Type B pancreatic cell (in vitro differentiated cells): ENCODE data around the gene DLX3. TPM values are rescaled to one million over a fixed set of nuclear protein-coding genes. Genes with fewer than 3 reads are reported as not detected.

ENCODE experiments used
- DNase-seq: peaks from one replicate; pipeline ENCODE4 v3.0.0; 2021; ENCODE audit warnings: mixed read lengths; ENCODE audit not compliant: unreplicated experiment; ENCODE audit errors: extremely low spot score
- H3K27ac Mint-ChIP-seq: 2 replicates; pipeline ENCODE4 v1.8.0; 2021; ENCODE audit warnings: mild to moderate bottlenecking, mixed read lengths
- H3K27me3 Mint-ChIP-seq: 2 replicates; pipeline ENCODE4 v1.8.0; 2021; ENCODE audit warnings: mixed read lengths
- H3K36me3 Mint-ChIP-seq: 2 replicates; pipeline ENCODE4 v1.8.0; 2021; ENCODE audit warnings: mixed read lengths
- H3K4me1 Mint-ChIP-seq: one replicate; pipeline ENCODE4 v1.8.0; 2021; ENCODE audit warnings: mixed read lengths; ENCODE audit not compliant: unreplicated experiment
- H3K4me3 Mint-ChIP-seq: 2 replicates; pipeline ENCODE4 v1.8.0; 2021; ENCODE audit warnings: mild to moderate bottlenecking, mixed read lengths
- H3K9me3 Mint-ChIP-seq: 2 replicates; pipeline ENCODE4 v1.8.0; 2021; ENCODE audit warnings: mixed read lengths
- total RNA-seq: library from RNA; stranded (reverse); gene quantifications from 2 replicates; pipeline ENCODE4 v1.2.1, GENCODE V29; 2021; ENCODE audit warnings: low replicate concordance
- TF ChIP-seq, protein P1 (sequence below): fragments of 200-600 bp; sonication (generic); conservative IDR thresholded peaks from 2 replicates; pipeline ENCODE4 v1.5.0; 2021; ENCODE audit warnings: antibody characterized with exemption, mild to moderate bottlenecking

The DLX3 gene
- total RNA-seq, 1 donor from 2014 or later: 15.9 TPM

DNA sequence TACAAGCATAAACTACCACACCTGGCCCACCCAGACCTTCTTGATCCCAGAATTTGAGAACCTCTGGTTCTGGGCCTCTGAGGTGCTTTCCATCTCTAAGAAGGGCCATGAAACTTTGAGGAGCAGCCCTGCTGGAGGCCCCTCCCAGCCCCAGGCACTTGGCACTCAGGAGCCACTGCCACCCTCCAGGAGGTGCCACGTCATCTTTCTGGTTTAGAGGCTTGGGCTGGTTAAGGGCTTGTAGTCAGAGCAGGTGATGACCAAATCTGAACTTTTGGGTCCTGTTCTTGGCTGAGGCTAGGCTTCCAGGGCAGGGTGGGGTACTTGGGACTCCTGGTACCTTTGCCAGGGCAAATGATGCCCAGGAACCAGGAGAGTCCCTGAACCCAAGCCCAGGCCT is 39.9 kb downstream of the DLX3 start:
- H3K27ac Mint-ChIP-seq: no peak overlapping the region
- TF ChIP-seq, protein P1, sequence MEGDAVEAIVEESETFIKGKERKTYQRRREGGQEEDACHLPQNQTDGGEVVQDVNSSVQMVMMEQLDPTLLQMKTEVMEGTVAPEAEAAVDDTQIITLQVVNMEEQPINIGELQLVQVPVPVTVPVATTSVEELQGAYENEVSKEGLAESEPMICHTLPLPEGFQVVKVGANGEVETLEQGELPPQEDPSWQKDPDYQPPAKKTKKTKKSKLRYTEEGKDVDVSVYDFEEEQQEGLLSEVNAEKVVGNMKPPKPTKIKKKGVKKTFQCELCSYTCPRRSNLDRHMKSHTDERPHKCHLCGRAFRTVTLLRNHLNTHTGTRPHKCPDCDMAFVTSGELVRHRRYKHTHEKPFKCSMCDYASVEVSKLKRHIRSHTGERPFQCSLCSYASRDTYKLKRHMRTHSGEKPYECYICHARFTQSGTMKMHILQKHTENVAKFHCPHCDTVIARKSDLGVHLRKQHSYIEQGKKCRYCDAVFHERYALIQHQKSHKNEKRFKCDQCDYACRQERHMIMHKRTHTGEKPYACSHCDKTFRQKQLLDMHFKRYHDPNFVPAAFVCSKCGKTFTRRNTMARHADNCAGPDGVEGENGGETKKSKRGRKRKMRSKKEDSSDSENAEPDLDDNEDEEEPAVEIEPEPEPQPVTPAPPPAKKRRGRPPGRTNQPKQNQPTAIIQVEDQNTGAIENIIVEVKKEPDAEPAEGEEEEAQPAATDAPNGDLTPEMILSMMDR: no peak
- no peaks in the 10 kb centered on the region for H3K36me3 Mint-ChIP-seq
- H3K27me3 Mint-ChIP-seq: peaks cover 35% of the 10 kb centered on the region
- DNase-seq: no peak
- no peaks in the 10 kb centered on the region for H3K9me3 Mint-ChIP-seq
- peaks cover 10% of the 10 kb centered on the region for H3K4me1 Mint-ChIP-seq
- H3K4me3 Mint-ChIP-seq: no peak overlapping the region

DNA sequence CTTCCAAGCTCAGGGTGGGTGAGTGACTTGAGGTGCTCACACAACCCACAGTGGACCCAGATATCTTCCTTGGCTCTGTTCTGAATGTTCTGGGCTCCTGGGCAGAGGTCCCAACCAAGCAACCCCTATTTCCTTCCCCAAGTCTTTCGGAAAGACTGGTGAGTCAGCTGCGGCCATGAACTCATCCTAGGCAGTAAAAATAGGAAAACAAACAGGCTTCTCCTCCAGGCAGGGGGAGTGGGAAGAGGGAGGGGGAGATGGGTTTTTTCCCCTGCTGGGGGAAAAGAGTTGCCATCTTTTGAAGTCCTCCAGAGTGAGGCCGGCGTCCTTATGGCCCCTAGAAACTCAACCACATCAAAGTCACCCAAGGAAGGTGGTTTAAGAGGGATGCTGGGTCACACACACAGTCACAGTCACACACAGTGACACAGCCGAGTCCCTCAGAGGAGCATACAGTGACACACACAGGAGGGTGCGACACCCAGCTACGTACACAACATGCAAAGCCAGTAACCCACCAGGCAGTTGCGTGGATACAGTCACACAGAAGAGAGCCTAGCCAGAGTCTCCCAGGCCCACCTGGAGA is 42.0 kb downstream of the DLX3 start:
- peaks cover 10% of the 10 kb centered on the region for H3K4me1 Mint-ChIP-seq
- no peak overlapping the region for H3K27ac Mint-ChIP-seq
- no peaks in the 10 kb centered on the region for H3K36me3 Mint-ChIP-seq
- TF ChIP-seq, protein P1: no peak
- DNase-seq: no peak
- no peak overlapping the region for H3K4me3 Mint-ChIP-seq
- no peaks in the 10 kb centered on the region for H3K9me3 Mint-ChIP-seq
- H3K27me3 Mint-ChIP-seq: peaks cover 35% of the 10 kb centered on the region

DNA sequence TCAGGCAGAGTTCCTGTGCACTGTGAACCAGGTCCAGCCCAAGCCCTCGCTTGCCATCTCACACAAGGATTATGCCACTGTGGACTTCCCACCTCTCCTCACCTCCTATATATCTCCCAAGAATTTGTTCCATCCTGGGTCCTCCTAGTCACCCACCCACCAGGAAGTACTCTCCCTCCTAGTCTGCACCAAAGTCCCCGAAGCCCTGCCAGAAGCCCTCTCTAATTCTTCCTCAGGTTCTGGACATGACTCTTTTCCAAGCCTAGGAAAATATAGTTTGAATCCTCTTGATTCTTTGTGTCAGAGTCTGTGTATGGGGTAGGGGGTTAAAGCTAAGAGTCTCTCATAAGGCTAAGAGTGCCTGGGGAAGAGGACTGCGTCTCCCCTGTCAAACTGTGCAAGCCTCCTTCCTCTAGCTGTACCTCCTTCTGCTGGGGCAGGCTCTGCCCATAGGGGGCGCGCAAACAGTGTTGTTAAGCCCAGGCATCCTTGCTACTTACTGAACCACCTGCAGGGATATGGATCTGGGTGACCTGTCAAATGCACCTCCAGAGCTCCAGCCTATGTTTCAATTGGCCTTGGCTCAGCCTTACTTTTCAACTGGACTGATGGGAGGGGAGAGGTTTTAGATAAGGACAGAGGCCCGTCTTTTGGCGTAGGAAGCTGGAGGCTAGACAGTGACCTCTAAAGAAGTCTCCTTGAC is 42.7 kb downstream of the DLX3 start:
- Mint-ChIP-seq H3K4me1 (peaks cover 10% of the 10 kb centered on the region), H3K36me3 (no peaks in the 10 kb centered on the region), H3K4me3 (no peak overlapping the region), H3K9me3 (no peaks in the 10 kb centered on the region), H3K27me3 (peaks cover 34% of the 10 kb centered on the region), H3K27ac (peak overlapping the region; percentile 39)
- TF ChIP-seq, protein P1: peak; percentile 90
- DNase-seq: peak; percentile 84

DNA sequence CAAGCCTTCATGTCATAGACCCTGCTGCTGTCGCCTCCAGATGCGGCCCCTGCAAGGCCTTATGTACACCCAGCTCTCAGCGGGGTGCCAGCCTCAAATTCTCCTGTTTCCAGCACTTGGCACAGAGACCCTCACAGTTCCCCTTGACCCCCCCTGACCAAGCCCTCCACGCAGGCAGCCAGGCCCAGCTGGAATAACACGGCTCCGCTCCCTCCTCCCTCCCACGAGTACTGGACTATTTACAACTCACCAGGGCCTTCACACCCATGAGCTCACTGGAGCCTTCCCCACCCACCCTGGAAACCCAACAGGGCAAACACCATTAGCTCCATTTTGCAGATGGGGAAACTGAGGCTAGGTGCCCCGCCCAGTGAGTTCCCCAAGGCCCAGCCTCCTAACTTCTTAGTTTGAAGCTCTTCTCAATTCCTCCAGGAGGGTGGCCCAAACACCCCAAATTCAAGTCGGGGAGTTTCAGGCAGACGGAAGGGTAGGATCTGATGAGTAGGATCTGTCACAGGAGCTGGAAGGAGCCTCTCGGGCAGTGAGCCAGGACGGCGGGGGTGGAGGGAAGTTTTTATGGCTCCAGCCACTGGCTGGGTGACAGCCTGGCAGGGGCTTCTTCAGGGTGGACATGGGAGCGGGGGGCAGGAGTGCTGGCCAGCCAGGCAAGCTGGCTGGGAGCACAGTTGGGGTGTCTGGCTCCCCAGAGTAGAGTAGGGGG is 43.5 kb downstream of the DLX3 start:
- peaks cover 10% of the 10 kb centered on the region for H3K4me1 Mint-ChIP-seq
- H3K27me3 Mint-ChIP-seq: peaks cover 31% of the 10 kb centered on the region
- H3K27ac Mint-ChIP-seq: no peak overlapping the region
- H3K36me3 Mint-ChIP-seq: no peaks in the 10 kb centered on the region
- TF ChIP-seq, protein P1: no peak
- no peak for DNase-seq
- no peak overlapping the region for H3K4me3 Mint-ChIP-seq
- H3K9me3 Mint-ChIP-seq: no peaks in the 10 kb centered on the region

DNA sequence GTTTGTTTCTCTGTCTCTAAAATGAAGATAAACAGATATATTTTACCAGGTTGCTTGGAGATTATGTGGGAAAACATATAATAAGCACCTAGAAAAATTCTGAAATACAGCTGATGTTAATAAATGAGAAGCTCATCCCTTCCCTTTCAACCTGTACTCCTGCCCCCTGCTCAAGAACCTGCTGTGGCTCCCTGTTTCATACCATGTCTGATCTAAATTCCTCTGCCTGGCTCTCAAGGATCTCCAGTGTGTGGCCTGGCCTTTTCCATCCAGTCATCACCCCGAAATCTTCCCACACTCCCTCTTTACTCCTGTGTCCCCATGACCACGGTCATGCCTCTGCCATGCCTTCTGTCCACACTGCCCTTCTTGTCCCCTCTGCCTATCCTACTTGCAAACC is 45.4 kb downstream of the DLX3 start:
- Mint-ChIP-seq H3K27me3 (peaks cover 25% of the 10 kb centered on the region), H3K36me3 (no peaks in the 10 kb centered on the region), H3K4me1 (peaks cover 10% of the 10 kb centered on the region), H3K27ac (no peak overlapping the region), H3K9me3 (no peaks in the 10 kb centered on the region), H3K4me3 (no peak overlapping the region)
- DNase-seq: no peak
- TF ChIP-seq, protein P1: no peak
